Stimulated activated CD4-positive, alpha-beta T cell treated with anti-CD3 and anti-CD28 coated beads, Interleukin-12 subunit alpha, Interleukin-12 subunit beta, amount 100 ng/mL, for 4 hours (primary cell): ENCODE measurements around the gene RAD23B.
"Not testable (repeated sequence)": the region's sequence is repeated elsewhere in the genome, so short reads cannot be mapped to it uniquely, and the experiment has no call there.

Experiments
- DNase-seq: peaks from one replicate; pipeline ENCODE4 v3.0.0-alpha.2; 2020

RAD23B gene

GRCh38 chr9:107282759-107283622, at the start of gene RAD23B:
Gene RAD23B (plus strand): TSS chr9:107283279. CDS start chr9:107283630, 351 bp downstream.
- DNase-seq: peak; percentile 99

- DNase-seq: no peak
These were observed 47.2 kb upstream of the RAD23B start for GRCh38 chr9:107235765-107236442.

- DNase-seq: no peak
These were observed 45.2 kb upstream of the RAD23B start for GRCh38 chr9:107237873-107238272.

GRCh38 chr9:107239474-107239873, 43.6 kb upstream of the RAD23B start:
- no peak for DNase-seq

- no peak for DNase-seq
These were observed 42.8 kb upstream of the RAD23B start for GRCh38 chr9:107240260-107240659.

- DNase-seq: no peak
These were observed 40.7 kb upstream of the RAD23B start for GRCh38 chr9:107242073-107243030.

GRCh38 chr9:107243742-107244141, 39.3 kb upstream of the RAD23B start:
- peak; percentile 6 for DNase-seq

- no peak for DNase-seq
These were observed 36.5 kb upstream of the RAD23B start for GRCh38 chr9:107246259-107247254.

GRCh38 chr9:107248714-107249113, 34.4 kb upstream of the RAD23B start:
- no peak for DNase-seq

GRCh38 chr9:107249131-107249533, 33.9 kb upstream of the RAD23B start:
- DNase-seq: no peak

GRCh38 chr9:107249665-107250285, 33.3 kb upstream of the RAD23B start:
- no peak for DNase-seq

- no peak for DNase-seq
These were observed 31.2 kb upstream of the RAD23B start for GRCh38 chr9:107251756-107252322.

- DNase-seq: no peak
These were observed 24.2 kb upstream of the RAD23B start for GRCh38 chr9:107258919-107259318.

GRCh38 chr9:107259751-107260313, 23.2 kb upstream of the RAD23B start:
- DNase-seq: not testable (repeated sequence)

GRCh38 chr9:107260437-107261081, 22.5 kb upstream of the RAD23B start:
- no peak for DNase-seq

GRCh38 chr9:107261106-107261505, 22.0 kb upstream of the RAD23B start:
- no peak for DNase-seq

- DNase-seq: no peak
These were observed 19.8 kb upstream of the RAD23B start for GRCh38 chr9:107263289-107263688.

- DNase-seq: no peak
These were observed 16.3 kb upstream of the RAD23B start for GRCh38 chr9:107266624-107267368.

GRCh38 chr9:107268560-107268959, 14.5 kb upstream of the RAD23B start:
- DNase-seq: no peak
